Effector CD8-positive, alpha-beta T cell (primary cell): Measurements from ENCODE around the gene ACVR1.
"Not testable (repeated sequence)": the region's sequence is repeated elsewhere in the genome, so short reads cannot be mapped to it uniquely, and the experiment has no call there.

Source experiments
- DNase-seq: peaks from one replicate; lab custom pipeline; 2025; lab: John Stamatoyannopoulos, UW

ACVR1 gene

DNA sequence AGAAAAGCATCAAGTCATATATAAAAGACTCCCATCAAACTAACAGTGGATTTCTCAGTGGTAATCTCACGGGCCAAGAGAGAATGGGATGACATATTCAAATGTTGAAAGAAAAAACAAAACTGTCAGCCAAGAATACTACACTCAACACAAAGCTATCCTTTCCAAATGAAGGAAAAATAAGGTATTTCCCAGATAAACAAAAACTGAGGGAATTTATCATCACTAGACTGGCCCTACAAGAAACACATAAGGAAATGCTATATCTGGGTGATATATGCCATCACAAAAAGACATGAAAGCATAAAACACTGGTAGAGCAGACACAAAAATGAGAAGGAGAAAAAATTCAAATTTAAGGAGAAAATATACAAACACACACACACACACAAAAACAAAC lies 118.6 kb downstream of the ACVR1 start:
- no peak for DNase-seq

DNA sequence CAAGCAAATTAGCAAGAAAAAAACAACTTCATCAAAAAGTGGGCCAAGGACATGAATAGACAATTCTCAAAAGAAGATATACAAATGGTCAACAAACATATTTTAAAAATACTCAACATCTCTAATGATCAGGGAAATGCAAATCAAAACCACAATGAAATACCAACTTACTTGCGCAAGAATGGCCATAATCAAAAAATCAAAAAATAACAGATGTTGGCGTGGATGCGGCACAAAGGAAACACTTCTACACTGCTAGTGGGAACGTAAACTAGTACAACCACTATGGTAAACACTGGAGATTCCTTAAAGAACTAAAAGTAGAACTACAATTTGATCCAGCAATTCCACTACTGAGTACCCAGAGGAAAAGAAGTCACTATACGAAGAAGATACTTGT lies 119.7 kb downstream of the ACVR1 start:
- DNase-seq: not testable (repeated sequence)

DNA sequence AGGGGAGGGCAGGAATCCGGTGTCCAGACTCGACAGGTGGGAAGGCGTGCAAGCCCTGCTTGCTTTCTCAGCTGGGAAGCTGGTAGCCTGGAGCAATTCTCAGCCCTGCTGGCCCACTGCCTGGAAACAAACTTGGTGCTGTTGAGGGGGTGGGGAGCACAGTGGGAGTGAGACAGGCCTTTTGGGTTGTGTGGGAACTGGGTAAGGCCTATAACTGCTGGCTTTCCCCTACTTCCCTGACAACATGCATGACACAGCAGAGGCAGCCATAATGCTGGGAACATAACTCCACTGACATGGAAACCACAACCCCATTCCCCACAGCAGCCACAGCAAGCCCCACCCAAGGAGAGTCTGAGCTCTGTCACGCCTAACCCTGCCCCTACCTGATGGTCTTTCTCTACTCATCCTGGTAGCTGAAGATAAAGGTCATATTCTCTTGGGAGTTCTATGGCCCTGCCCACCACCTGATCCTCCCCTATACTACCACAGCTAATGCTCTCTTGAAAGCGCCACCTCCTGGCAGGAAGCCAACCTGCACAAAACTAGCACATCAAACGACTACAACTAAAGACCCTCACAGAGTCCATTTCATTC lies 124.6 kb downstream of the ACVR1 start:
- DNase-seq: no peak

DNA sequence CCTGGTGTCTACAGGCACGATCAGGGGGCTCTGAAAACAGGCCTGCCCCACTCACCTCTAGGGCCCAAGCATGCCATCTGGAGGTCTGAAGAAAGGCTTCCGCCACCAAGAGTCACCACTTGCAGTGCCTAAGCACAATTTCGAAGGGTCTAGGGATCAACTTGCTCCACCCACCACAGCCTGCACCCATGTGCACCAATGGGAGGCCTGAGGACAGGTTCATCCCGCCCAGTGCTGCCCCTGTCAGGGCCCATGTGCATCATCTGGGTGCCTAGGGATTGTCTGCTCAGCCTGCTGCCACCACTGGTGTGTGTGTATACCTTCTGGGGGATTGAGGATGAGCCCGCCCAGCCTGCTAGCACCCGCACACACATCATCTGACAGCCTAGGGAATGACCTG lies 126.4 kb downstream of the ACVR1 start:
- DNase-seq: no peak

DNA sequence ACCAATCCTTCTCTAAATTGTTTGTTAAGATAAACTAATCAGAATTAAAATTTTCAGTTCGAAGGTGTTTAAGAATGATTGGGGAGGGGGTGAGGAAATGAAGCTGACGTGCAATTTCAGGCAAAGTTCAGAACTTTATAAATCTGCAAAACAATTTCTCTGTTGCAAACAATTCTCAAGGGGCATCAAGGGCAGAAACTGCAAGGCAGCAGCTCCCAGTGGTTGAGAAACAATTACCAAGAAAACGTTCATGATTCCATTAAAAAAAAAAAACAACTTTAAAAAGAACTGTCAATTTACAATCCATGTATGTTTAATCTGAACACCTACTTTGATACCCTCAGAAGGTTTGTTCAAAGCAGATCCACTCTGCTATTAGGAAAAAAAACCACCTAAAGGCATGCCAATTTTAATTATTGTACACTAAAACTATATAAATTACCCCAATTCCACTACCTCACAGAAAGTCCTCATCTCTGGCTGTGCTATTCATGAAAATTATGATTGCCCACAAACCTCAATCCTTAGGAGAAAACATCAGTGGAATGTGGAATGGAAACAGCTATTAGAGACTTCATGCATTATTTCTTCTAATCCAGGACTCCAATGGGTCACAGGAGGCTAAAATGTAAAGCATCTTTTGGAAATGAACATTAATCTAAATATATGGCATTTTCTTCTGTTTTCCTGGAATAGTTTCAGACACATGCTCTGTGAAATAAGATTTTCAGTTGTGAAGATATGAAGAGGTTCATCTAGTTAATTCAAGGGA lies 127.6 kb downstream of the ACVR1 start:
- DNase-seq: no peak

DNA sequence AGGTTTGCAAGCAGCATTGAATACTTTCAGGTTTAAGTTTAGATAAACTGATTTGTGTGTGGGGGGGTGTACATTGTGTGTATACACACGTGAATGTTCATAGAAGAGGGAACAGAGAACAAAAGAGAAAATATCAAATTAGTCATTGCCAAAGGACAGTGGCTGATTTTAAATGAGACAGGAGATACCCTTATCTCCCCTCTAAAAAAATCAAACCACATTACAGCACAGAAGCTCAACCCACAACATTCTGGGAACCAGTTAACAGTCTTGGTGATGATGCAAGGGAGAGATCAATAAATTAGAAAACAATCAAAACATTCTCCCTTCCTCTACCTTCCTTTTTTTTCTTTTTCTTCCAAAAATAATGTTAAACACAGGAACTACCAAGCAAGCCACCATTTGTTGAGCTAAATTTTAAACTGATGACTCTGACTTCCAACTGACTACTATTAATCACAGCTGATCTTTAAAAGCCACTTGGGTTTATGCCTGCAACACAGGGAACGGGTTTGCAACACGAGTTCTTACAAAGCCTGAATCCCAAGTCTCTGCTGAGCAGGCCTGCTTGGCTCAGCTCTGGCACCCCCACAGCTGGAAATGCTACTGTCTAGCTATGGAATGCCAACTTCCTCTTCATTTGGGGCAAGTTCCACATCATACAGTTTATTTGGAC lies 128.3 kb downstream of the ACVR1 start:
- no peak for DNase-seq

DNA sequence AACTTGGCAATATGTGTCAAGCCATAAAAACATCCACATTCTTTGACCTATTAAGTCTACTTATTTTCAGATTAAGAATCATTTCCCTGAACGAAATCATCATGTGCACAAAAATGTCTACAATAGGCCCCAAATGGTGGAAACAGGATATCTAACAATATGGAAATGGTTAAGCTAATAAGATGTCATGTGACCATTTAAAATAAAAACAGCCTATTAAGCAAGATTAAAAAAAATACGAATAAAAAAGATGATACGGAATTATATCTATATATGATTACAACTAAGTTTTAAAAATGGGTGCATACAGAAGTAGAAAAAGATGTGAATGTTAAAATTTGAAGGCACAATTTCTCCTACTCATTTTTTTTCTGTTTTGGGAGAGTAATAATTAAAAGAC lies 128.8 kb downstream of the ACVR1 start:
- no peak for DNase-seq

DNA sequence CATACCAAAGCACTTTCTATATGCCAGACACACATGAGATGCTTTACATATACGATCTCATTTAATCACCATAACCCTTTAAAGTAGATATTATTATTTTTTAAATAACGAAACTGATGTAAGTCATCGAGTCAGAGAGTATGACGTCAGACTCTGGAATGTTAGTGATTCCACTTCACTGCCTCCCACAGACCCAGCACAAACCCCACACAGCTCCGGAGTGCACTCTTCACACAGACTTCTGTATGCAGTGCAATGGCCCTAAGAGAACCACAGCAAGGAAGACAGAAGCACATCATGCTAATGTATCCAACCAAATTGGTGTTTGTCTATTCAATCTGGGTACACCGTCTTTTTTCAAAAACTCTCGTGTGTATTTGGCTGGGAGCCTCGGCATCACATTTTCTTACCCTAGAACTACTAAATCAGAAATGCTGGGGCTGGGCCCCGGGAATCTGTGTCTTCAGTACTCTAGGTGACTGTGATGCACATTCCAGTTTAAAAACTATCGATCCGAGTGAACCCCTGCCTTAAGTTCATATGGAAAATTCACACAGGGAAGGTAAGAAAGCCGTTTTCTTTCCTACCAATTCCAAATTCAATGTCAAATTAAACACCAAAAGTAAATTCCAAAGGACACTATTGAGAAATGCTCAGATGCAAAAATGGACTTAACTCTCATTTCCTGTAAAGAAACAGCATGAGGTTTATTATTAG lies 129.7 kb downstream of the ACVR1 start:
- DNase-seq: no peak

DNA sequence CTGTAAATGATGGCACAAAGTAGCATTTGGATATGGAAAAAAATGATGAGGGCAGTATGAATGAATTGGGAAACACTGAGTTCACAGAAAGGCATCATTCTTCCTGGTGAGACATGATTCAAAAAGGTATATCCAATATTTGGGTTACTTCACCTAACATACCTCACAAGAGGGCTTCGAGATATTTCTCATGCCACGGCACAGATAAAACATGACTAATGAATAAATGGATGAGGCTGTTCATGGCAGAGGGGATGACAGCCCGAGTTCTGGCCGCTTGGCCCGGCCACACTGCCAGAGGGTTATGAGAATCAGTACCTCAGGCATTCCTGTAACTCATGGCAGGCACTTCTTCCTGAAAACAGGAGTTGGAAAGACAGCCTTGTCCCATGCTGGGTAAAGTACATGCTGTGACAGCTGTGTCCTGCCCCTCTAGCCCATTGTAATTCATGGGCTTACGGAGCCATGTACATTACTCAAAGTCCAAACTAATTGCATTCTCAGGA lies 131.5 kb downstream of the ACVR1 start:
- DNase-seq: no peak

DNA sequence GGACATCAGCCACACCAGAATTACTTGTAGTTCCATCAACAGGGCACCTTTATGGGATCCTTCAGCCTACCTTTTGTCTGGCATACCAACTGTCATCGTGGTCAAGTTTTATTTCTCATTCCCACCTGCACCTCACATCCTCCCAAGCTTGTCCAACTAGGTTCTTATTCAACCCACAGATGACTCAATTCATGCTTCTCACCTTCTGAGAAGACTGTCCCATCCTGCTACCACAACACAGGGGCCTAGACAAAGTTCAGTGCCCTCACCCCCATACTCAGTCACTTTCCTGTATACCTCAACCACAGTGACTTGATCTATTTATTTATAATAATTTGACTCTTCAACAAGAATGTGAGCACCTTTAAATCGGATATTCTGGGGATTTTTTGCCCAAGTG lies 133.1 kb downstream of the ACVR1 start:
- no peak for DNase-seq

DNA sequence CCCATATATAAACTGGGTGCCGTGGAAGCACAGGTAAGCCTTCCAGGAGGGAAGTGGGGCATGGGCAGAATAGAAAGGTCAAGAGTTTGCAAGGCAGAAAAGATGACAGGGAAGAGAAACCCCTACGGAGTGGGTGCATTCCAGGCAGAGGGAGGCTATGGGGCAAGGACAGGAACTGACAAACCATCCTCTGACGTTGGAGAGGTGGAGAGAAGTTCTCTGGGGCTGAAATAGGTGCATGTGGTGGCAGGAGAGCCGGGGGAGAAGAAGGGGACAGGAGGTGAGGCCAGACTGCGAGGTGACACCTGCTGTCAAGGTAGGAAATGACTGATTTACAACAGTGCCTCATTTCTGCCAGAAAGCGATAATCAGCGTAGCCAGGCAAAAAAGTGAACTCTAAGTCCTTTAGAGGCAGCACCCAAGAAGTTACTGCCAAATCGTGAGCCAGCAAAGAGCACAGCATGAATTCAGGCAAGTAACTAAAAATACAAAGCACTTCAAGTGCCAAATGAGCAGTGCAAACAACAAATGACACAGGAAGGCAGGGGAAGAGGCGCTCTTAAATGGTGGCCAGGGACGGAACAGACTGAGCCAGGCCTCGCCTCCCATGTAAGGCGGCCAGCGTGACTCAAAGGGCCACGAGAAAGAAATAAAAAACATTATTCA lies 134.2 kb downstream of the ACVR1 start:
- no peak for DNase-seq

DNA sequence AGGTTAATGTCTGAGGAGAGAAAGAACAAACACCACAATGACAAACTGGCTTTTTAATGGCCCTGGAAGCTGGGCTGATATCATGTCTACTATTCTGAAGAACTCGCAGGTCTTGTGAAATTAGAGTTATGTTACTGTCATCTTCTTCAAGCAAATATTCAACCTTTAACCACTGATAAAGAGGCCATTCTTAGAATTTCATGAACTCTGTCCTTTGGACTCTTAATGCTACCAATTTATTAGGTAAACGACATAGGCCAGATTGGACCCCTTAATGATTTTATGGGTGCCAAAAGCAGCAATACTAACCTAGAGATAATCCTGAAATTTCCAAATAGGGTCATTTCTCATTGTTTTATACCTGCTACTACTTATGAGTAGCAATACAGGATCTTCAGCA lies 138.5 kb downstream of the ACVR1 start:
- DNase-seq: no peak

DNA sequence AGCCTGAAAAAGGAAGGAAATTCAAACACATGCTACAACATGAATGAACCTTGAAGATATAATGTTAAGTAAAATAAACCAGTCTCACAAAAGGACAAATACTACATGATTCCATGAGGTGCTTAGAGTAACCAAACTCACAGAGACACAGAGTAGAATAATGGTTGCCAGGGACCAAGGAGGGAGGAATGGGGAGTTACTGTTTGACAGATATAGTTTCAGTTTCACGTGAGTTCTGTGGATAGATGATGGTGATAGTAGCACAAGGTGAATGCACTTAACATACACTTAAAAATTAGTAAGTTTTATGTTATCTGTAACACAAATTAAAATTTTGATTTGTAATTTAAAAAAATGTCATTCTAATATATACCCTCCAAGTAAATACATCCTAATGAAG lies 140.6 kb downstream of the ACVR1 start:
- no peak for DNase-seq

DNA sequence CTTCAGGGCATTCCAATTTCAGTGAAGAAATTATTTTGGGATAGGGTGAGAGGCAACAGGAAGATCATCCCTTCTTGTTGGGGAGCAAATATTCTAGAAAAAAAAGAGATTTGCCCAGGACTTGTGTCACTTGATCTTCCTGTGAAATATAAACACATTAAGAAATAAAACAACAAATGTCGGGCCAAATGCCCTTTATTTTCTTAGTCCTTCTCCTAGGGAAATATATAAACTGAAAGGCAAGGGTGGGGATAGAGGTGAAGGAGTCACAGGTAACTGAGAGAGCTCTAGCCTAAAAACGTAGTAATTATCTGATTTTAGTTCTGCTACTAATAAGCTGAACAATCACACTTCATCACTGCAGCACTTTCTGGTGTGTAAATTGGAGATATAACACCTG lies 142.9 kb downstream of the ACVR1 start:
- no peak for DNase-seq

DNA sequence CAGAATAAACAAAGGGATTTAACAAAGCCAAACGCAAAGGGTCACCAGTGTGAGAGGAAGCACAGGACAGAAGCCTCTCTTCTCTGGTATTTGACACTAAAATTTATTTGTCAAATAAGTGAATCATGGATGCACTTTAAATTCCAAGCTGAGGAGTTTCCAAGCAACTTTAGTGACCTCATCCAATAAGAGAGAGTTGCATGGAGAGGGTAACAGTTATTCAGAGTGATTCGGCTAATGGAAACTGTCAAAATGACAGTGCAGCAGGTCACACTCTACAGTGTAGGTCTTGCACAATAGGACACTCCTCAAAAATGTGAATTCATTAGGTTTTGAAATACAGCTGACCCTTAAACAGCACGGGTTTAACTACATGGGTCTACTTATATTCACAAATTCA lies 143.5 kb downstream of the ACVR1 start:
- DNase-seq: no peak

DNA sequence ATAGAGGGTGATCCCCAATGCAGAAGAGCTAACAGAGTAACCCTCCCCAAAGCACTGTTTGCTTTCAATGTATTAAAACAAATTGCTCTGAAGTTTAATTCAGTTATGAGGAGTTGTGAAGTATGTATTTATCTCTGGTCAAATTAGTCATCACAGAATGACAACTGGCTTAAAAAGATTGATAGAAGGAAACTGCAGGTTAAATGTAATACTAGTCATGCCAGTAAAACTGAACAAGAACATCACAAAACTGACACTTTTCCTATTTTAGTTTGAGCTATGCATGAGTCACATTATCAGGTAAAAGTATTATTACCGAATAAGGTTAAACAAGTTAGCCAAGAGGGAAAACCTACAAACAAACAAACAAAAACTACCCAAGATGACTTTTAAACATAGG lies 148.4 kb downstream of the ACVR1 start:
- no peak for DNase-seq

DNA sequence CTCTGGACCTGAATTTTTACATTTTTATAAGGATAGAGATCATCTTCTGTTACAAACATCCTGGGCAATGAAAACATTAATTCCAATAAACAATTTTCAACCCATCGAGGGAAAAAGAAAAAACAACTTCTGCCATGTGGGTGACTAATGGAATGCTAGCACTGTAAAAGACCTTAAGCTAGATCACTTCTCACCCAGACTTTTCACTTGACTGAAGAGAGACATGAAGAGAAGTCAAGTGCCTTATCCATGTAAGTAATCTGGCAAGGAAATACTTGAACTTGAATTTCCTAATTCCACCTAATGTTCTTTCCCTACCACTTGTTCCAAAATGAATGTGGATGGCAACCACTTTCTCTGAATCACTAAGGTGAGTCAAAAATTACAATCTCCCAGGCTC lies 149.2 kb downstream of the ACVR1 start:
- no peak for DNase-seq

DNA sequence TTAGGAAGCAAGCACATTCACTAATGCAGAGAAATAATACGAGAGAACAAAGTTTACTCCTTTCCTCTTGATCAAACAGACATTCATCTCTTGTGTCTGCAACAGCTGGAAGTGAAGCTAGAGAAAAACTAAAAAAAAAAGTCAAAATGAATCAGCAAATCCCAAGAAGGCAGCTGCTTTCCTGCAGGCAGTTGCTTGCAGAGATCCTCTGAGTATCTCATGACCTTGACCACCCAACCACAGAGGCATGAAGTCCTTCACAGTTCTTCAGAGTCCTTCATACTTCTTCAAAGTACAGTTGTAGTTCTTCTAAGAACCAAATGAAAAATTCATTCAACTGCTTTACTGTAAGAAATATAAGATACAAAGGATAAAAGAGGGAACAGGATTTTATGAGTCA lies 150.3 kb downstream of the ACVR1 start:
- DNase-seq: no peak

DNA sequence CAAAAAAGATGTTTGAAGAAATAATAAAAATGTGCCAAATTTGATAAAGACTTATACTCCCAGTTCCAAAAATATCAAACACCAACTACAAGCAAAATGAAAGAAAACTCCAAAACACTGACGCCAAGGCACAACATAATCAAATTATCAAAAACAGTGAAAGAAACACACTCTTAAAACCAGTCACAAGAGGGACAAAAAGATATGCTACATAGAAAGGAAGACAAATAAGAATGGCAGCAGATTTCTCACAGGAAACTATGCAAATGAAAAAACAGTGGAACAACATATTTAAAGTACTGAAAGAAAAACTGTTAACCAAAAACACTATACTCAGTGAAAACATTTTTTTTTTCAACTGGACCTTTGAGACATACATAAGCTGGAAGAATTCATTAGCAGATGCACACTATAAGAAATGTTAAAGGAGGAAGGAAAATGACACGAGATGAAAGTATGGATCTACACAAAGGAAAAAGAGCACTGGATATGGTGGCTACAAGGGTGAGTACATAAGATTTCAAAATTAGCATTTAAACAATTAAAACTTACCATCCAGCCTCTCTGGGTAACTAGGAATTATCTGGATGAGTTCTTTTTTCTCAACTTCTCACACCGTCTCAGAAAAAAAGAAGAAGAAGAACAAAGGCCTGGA lies 153.4 kb downstream of the ACVR1 start:
- no peak for DNase-seq

DNA sequence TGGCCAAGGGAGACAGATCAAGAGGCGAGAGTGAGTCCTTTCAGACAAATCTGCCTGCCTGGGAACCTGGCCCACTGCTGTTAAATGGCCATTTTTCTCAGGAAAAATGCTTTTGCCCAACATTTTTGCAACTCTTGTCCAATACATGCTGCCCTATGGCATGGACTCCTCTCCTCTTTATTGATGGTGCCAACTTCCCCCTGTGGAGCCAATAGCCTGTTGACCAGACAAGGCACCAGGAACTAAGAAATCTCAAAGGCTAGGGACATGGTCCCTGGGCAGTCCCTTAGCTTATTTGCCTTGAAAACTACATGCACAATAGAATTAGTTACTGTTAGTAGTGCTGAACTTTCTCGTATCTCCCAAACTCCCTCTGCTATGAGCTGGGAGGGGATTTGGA lies 155.6 kb downstream of the ACVR1 start:
- no peak for DNase-seq

DNA sequence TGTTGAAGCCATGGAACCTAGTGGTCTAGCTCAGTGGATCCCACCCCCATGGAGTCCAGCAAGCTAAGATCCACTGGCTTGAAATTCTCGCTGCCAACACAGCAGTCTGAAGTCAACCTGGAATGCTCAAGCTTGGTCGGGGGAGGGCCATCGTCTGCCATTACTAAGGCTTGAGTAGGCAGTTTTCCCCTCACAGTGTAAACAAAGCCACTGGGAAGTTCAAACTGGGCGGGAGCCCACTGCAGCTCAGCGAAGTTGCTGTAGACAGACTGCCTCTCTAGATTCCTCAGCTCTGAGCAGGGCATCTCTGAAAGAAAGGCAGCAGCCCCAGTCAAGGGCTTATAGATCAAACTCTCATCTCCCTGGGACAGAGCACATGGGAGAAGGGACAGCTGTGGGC lies 171.5 kb downstream of the ACVR1 start:
- not testable (repeated sequence) for DNase-seq
